Esophagus (tissue), 2 donors: ENCODE measurements around the gene NECTIN2. TPM values are rescaled to one million over a fixed set of nuclear protein-coding genes. Genes with fewer than 3 reads are reported as not detected.
"Not testable (repeated sequence)": the region's sequence is repeated elsewhere in the genome, so short reads cannot be mapped to it uniquely, and the experiment has no call there.

Experiments used
- H3K27ac ChIP-seq, 2 donors: one replicate each; pipeline ENCODE4 v1.5.1; 2013; ENCODE audit warnings: low read depth in 2 of 2, mild to moderate bottlenecking in 2 of 2, inconsistent platforms in 1 of 2, low read length in 1 of 2, moderate library complexity in 1 of 2
- H3K27me3 ChIP-seq, 2 donors: one replicate each; pipeline ENCODE4 v1.6.1; 2013; ENCODE audit warnings: low read length in 2 of 2, control low read depth in 1 of 2, mild to moderate bottlenecking in 1 of 2; ENCODE audit not compliant: insufficient read depth in 2 of 2, control insufficient read depth in 1 of 2
- H3K36me3 ChIP-seq, 2 donors: one replicate each; pipeline ENCODE4 v1.6.1; 2013; ENCODE audit warnings: low read length in 1 of 2; ENCODE audit not compliant: control insufficient read depth in 2 of 2, insufficient read depth in 2 of 2
- H3K4me1 ChIP-seq, 2 donors: one replicate each; pipeline ENCODE4 v1.6.1; 2013; ENCODE audit warnings: low read length in 1 of 2; ENCODE audit not compliant: control insufficient read depth in 2 of 2, insufficient read depth in 2 of 2
- H3K4me3 ChIP-seq, 2 donors: one replicate each; pipeline ENCODE4 v1.5.1; 2013; ENCODE audit warnings: low read length in 2 of 2, mild to moderate bottlenecking in 2 of 2, low read depth in 1 of 2, moderate library complexity in 1 of 2
- H3K9me3 ChIP-seq, 2 donors: one replicate each; pipeline ENCODE4 v1.6.1; 2013; ENCODE audit warnings: mild to moderate bottlenecking in 2 of 2, low read depth in 1 of 2, low read length in 1 of 2, moderate library complexity in 1 of 2; ENCODE audit not compliant: control insufficient read depth in 2 of 2, insufficient read depth in 1 of 2
- WGBS, 2 donors: extraction: QIAGEN DNeasy Blood & Tissue Kit; methylation state at CpG; one replicate each; pipeline ENCODE4 v1.1.7; 2013; 5-methylcytosine and 5-hydroxymethylcytosine counted together
- polyA plus RNA-seq, 2 donors: library from polyadenylated mRNA; stranded (reverse); fragments of 200-250 nt; gene quantifications; one replicate each; pipeline ENCODE4 v1.2.3, GENCODE V29; 2013
- donor health status: healthy with polysubstance abuse.
- donor health status: Bipolar disorder and iron deficiency.

Gene NECTIN2
- polyA plus RNA-seq, 2 donors, result 58.7 to 60.9 TPM

- no peaks in the 10 kb centered on the region for H3K27me3 ChIP-seq
- WGBS, 2 donors, result 78 to 80% methylated on average over 18 of the region's 18 CpGs
- H3K36me3 ChIP-seq, result peaks cover 8 to 25% of the 10 kb centered on the region in 2 donors
- no peak overlapping the region for H3K4me3 ChIP-seq
- no peaks in the 10 kb centered on the region for H3K9me3 ChIP-seq
- H3K27ac ChIP-seq, result no peak overlapping the region
- peaks cover 3 to 30% of the 10 kb centered on the region in 2 donors for H3K4me1 ChIP-seq
These were observed 33.4 kb downstream of the NECTIN2 start for GRCh38 chr19:44879309-44880065.

- Histone ChIP-seq H3K36me3 (peaks cover 3 to 15% of the 10 kb centered on the region in 2 donors), H3K27me3 (no peaks in the 10 kb centered on the region), H3K9me3 (no peaks in the 10 kb centered on the region), H3K4me3 (no peak overlapping the region), H3K27ac (no peak overlapping the region), H3K4me1 (peaks cover 3 to 19% of the 10 kb centered on the region in 2 donors)
- 90 to 94% methylated on average over 15 of the region's 15 CpGs for WGBS, 2 donors
These were observed 36.0 kb downstream of the NECTIN2 start for GRCh38 chr19:44882063-44882462.

- not testable (repeated sequence) for H3K27me3 ChIP-seq, H3K36me3 ChIP-seq, H3K9me3 ChIP-seq, H3K27ac ChIP-seq, H3K4me3 ChIP-seq
- H3K4me1 ChIP-seq, result peaks cover 3 to 18% of the 10 kb centered on the region in 2 donors
- 87 to 94% methylated on average over 19 of the region's 19 CpGs for WGBS, 2 donors
These were observed 36.7 kb downstream of the NECTIN2 start for GRCh38 chr19:44882619-44883397.

GRCh38 chr19:44883922-44884321 is 37.8 kb downstream of the NECTIN2 start:
- no peaks in the 10 kb centered on the region for H3K27me3 ChIP-seq
- whole genome bisulfite sequencing, 2 donors, result 90 to 92% methylated on average over 5 of the region's 5 CpGs
- H3K4me3 ChIP-seq, result no peak overlapping the region
- H3K4me1 ChIP-seq, result peaks cover 3 to 8% of the 10 kb centered on the region in 2 donors
- H3K27ac ChIP-seq, result no peak overlapping the region
- no peaks in the 10 kb centered on the region for H3K9me3 ChIP-seq
- H3K36me3 ChIP-seq, result peaks cover 2 to 3% of the 10 kb centered on the region in 2 donors

GRCh38 chr19:44884566-44884965 is 38.5 kb downstream of the NECTIN2 start:
- H3K9me3 ChIP-seq, result no peaks in the 10 kb centered on the region
- no peak overlapping the region for H3K27ac ChIP-seq
- H3K36me3 ChIP-seq, result peaks cover 0 to 3% of the 10 kb centered on the region in 2 donors
- 90 to 91% methylated on average over 4 of the region's 4 CpGs for WGBS, 2 donors
- no peak overlapping the region for H3K4me3 ChIP-seq
- no peaks in the 10 kb centered on the region for H3K27me3 ChIP-seq
- peaks cover 0 to 2% of the 10 kb centered on the region in 2 donors for H3K4me1 ChIP-seq

- no peaks in the 10 kb centered on the region for H3K27me3 ChIP-seq
- 93 to 95% methylated on average over 6 of the region's 6 CpGs for WGBS, 2 donors
- no peaks in the 10 kb centered on the region for H3K9me3 ChIP-seq
- H3K27ac ChIP-seq, result no peak overlapping the region
- peaks cover 0 to 3% of the 10 kb centered on the region in 2 donors for H3K36me3 ChIP-seq
- peaks cover 2 to 5% of the 10 kb centered on the region in 2 donors for H3K4me1 ChIP-seq
- no peak overlapping the region for H3K4me3 ChIP-seq
These were observed 40.0 kb downstream of the NECTIN2 start for GRCh38 chr19:44886141-44886540.

- Histone ChIP-seq H3K4me1 (peaks cover 2 to 16% of the 10 kb centered on the region in 2 donors), H3K27me3 (no peaks in the 10 kb centered on the region), H3K36me3 (peaks cover 3 to 4% of the 10 kb centered on the region in 2 donors), H3K9me3 (no peaks in the 10 kb centered on the region), H3K4me3 (no peak overlapping the region), H3K27ac (no peak overlapping the region)
- 83 to 89% methylated on average over 4 of the region's 4 CpGs for WGBS, 2 donors
These were observed 41.6 kb downstream of the NECTIN2 start for GRCh38 chr19:44887648-44888047.

GRCh38 chr19:44888335-44888734 is 42.2 kb downstream of the NECTIN2 start:
- H3K4me1 ChIP-seq, result peaks cover 2 to 18% of the 10 kb centered on the region in 2 donors
- WGBS, 2 donors, result 94 to 95% methylated on average over 5 of the region's 5 CpGs
- not testable (repeated sequence) for H3K27ac ChIP-seq, H3K36me3 ChIP-seq, H3K9me3 ChIP-seq, H3K4me3 ChIP-seq, H3K27me3 ChIP-seq

- H3K4me3 ChIP-seq, result peak overlapping the region; percentile 52 to 56
- H3K4me1 ChIP-seq, result peaks cover 2 to 18% of the 10 kb centered on the region in 2 donors
- no peaks in the 10 kb centered on the region for H3K27me3 ChIP-seq
- H3K36me3 ChIP-seq, result peaks cover 4 to 21% of the 10 kb centered on the region in 2 donors
- H3K9me3 ChIP-seq, result no peaks in the 10 kb centered on the region
- peak overlapping the region; percentile 98 to 100 for H3K27ac ChIP-seq
- WGBS, 2 donors, result 52 to 53% methylated on average over 17 of the region's 17 CpGs
These were observed 43.8 kb downstream of the NECTIN2 start for GRCh38 chr19:44889830-44890365.
